CD4-positive, alpha-beta T cell treated with Interleukin-15 for 1 hour (primary cell): Measurements from ENCODE around the gene MRPL28.
A peak's percentile ranks its signal among the peaks of the same experiment; 100 is the strongest.
"Not testable (repeated sequence)": the region's sequence is repeated elsewhere in the genome, so short reads cannot be mapped to it uniquely, and the experiment has no call there.

Experiments
- DNase-seq: peaks from one replicate; pipeline ENCODE4 v3.0.0-alpha.2; 2020

MRPL28 gene

DNA sequence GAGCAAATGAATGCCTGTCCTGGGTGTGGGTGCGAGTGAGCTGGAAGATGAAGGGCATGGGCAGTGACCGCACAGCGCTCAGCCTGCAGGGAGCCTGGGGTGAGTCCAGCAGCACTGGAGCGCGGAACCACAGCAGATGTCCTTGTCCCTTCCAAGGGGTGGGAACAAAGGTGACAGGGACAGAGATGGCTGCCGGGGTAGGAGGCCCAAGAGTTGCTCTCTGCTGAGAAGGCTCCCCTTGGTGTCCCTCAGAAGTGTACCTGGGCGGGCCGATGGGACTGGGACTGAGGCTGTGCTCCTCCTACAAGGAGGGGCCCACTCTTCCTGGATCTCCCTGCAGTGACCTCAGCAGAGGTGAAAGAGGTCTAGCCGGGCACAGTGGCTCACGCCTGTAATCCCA lies 19.0 kb upstream of the MRPL28 start:
- no peak for DNase-seq

DNA sequence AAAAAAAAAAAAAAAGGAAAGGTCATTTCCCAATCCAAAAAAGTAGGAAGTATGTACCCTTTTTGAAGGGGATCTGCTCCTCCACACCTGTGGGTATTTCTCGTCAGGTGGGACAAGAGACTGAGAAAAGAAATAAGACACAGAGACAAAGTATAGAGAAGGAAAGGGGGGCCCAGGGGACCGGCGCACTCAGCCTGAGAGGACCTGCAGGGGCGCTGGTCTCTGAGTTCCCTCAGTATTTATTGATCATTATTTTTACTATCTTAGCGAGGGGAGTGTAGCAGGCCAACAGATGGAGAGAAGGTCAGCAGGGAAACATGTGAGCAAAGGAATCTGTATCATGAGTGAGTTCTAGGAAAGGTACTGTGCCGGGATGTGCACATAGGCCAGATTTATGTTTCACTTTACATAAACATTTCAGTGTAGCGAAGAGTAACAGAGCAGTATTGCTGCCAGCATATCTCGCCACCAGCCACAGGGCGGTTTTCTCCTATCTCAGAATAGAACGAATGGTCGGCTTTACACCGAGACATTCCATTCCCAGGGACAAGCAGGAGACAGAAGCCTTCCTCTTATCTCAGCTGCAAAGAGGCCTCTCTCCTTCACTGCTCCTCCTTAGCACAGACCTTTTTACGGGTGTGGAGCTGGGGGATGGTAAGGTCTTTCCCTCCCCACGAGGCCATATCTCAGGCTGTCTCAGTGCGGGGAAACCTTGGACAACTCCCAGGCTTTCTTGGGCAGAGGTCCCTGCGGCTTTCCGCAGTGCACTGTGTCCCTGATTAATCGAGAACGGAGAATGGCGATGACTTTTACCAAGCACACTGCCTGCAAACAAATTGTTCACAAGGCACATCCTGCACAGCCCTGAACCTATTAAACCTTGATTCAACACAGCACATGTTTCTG lies 17.7 kb upstream of the MRPL28 start:
- not testable (repeated sequence) for DNase-seq

DNA sequence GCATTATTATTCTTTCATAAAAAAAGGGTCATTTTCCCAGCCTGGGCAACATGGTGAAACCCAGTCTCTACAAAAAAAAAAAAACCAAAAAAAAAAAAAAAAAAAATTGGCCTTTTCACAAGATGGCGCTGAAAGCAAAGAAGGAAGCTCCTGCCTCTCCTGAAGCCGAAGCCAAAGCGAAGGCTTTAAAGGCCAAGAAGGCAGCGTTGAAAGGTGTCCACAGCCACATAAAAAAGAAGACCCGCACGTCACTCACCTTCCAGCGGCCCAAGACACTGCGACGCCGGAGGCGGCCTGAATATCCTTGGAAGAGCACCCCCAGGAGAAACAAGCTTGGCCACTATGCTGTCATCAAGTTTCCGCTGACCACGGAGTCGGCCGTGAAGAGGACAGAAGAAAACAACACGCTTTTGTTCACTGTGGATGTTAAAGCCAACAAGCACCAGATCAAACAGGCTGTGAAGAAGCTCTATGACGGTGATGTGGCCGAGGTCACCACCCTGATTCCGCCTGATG lies 16.4 kb upstream of the MRPL28 start:
- no peak for DNase-seq

DNA sequence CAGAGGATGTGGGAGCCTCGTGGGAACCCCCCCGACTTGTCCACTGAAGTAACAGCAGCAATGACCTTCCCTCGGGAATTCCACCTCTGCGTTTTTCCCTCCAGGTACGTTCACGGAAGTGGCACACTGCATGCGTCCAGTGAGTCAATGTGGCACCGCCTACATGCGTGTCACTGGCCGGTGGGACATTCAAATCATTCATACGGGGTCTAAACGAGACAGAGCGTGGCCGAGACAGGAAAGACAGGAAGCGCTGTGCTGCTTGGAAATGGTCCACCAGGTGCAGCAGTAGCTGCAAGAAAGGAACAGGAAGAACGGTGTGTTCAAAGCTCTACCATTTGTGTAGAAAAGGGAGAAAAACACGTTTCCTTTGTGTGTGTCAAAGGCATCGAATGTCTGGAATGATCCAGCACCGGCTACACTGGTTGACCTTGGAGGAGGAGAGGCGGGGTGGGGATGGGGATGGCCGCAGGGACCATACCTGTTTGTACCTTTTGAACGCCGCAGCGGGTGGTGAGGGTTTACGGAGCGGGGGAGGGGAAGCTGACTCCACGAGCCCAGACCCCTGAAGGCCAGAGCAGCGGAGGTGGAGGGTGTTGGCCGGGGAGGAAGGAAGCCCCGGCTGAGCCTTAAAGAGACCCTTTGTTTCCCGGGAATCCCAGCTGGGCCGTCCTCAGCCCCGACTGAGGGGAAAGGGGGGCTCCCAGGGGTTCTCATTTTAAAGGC lies 13.2 kb upstream of the MRPL28 start:
- DNase-seq = peak; percentile 44

DNA sequence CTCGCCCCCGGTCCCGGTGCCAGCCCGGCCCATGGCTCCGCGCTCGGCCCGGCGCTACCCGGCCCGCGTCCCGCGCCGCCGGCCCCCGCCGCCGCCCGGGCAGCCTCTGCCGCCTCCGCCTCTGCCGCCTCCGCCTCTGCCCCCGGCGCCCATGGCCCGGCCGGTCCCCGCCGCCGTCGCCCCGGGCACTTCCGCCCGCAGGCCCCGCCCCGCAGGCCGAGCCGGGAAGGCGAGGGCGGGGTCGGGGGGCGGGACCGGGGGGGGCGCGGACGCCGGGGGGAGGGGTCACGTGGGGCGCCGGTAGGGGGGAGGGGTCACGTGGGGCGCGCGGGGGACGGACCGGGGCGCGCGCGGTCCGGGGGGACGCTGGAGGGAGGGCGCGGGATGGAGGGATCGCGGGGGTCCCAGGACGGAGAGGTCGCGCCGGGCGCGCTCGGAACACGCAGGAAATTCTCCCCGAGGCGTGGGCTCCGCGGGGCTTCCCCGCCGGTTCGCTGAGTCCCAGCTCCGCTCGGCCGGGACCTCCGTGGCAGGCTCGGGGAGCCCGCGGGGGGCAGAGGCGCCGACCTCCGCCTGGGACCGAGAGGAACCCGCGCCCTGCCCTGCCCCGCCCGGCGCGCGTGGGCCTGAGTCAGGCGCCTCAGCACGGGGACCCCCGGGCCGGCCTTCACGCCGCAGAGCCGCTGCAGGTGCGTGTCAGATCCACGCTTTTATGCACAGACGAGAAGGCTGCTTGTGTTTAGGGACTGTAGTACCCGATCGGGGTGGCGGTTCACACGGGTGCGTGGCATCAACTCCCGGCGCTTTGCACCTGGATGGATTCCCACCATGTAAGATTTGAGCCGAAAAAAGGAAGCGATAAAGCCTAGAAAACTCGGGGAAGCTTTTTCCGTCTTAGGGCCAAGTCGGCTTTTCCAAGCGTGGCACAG lies 11.7 kb upstream of the MRPL28 start, which contains the start of gene PGAP6:
Gene PGAP6 (minus strand): TSS at position 190 of the 929 bp plus-strand sequence. CDS start 157 bp downstream, at position 33.
- DNase-seq = peak; percentile 60

DNA sequence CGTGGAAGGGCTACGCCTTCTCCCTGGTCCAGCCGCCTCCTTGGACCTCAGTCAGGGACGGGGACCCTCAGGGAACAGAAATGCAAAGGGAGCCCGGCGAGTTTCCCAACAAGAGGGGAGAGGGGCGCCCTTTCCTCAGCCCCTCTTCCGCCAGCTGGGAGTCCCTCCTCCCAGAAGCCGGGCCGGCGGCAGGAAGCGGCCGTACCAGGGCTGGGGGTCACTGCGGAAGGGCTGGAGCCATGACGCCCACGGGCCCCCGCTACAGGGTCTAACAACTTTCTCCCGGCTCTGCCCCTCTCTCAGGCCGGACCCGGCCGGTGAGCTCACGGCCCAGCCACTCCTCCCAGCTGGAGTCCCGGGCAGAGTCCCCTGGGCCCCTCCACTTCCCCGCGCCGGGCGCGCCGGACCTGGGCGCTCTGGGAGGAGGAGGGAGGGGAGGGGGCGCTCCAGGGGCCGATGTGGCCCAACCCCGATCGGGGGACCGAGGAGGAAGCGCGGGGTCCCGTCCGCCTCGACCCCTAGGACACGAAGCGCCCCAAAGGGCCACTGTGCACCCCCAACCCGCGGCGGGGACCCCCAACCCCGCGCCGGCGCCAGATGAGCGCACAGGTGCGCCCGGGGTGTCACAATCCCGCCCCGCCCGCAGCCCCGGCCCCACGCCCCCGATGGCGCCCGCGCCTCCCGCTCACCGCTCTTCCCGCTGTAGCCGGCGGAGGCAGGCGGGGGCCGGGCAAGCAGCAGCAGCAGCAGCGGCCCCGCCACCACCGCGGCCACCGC lies 10.9 kb upstream of the MRPL28 start:
- DNase-seq = peak; percentile 37

DNA sequence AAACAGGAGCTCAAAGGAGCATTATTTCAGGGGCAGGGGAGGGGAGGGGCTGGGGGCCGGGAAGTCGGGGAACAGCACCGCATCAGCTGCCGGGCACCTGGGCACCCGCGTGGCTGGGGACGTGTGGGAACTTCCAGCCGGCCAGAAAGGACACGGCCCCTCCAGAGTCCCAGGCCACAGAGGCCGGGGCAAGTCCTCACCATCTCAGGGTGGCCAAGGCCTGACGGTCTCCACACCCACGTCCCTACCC lies 10.3 kb upstream of the MRPL28 start:
- no peak for DNase-seq

DNA sequence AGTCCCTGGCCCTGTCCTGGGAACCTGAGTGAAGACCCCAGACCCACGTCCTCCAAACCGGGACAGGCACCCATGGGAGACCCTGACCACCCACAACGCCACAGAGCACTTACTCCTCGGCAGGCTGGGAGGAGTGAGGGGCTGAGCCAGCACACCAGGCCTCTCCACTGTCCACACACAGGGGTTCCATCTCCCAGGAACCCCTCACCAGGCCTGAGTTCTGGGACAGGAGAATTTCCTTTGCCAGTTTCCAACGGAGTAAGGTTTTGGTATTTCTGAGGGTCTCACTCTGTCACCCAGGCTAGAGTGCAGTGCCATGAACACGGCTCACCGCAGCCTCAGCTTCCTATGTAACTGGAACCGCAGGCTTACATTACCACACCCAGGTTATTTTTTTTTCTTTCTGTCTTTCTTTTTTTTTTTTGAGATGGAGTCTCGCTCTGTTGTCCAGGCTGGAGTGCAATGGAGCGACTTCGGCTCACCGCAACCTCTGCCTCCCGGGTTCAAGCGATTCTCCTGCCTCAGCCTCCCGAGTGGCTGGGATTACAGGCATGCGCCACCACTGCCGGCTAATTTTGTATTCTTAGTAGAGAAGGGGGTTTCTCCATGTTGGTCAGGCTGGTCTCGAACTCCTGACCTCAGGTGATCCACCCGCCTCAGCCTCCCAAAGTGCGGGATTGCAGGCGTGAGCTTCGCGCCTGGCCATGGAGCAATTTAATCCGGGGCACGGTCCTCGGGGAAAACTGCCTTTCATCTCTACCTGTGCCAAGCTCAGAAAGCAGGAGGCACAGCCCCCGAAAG lies 9.8 kb upstream of the MRPL28 start:
- DNase-seq = no peak

DNA sequence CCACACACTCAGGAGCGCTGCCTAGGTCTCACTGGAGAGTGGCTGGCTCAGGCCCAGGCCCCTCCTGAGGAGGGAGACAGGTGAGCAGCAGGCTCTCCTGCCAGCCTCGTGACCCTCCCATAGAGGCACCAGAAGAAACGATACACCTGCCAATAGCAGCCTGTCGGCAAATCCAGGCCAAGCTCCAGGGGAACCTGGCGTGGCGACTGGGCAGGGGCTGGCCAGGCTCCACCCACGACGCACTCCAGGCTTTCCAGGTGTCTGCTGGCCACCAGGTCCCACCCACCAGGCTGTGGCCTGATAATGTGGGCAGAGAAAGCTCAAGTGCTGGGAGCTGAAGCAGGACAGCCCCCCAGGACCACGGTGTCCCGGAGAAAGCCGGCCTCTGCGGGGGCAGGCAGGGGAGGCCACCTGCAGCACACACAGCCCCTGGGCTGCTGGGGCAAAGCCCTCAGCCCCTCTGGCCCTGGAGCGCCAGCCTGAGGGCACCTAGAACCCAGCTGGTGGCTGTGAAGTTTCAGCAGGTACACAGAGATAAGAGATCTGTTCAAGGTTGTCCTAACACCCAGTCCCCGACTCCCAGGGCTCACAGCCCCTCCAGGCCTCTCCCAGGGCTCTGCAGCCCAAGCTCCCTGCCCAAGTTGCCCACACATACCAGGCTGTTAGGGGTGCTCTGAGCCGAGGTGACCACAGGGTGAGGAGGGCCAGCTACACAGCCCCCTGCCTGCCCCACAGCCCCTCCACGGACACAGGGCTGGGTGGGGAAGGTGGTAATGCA lies 9.0 kb upstream of the MRPL28 start:
- DNase-seq = no peak

DNA sequence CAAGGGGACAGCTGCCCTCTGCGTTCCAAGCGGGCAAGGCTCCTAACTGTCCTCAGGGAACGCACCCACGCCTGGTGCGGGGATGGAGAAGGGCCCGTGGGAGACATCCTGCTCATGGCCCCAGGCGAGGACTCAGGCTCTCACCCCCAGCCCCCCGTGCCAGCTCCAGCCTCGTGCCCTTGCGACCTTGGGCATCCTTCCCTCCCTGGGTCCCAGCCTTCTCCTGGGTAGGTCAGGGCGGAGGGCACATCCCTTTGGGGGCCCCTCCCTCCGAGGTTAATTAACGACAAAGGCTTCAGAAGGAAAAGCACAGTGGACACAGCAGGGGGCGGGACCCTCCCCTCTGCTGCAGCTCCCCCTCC lies 8.5 kb upstream of the MRPL28 start:
- no peak for DNase-seq

DNA sequence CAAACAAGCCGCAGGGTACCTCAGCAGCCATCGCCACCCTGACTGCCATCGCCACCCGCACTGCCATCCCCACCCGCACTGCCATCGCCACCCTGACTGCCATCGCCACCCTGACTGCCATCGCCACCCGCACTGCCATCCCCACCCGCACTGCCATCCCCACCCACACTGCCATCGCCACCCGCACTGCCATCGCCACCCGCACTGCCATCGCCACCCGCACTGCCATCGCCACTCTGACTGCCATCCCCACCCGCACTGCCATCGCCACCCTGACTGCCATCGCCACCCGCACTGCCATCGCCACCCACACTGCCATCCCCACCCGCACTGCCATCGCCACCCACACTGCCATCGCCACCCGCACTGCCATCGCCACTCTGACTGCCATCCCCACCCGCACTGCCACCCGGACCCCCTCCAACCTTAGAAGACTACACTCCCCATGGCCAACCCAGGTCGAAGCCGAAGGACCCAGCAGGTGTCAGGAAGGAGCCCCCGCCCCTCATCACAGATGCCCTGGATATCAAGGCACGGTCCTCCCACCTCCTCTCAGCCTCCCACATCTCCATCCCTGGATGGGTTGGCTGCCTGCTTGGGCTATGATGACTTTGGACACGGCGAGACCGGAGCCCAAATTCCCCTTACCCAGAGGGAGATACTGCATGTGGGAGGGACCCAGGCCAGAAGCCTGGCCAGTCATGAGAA lies 7.9 kb upstream of the MRPL28 start:
- not testable (repeated sequence) for DNase-seq

DNA sequence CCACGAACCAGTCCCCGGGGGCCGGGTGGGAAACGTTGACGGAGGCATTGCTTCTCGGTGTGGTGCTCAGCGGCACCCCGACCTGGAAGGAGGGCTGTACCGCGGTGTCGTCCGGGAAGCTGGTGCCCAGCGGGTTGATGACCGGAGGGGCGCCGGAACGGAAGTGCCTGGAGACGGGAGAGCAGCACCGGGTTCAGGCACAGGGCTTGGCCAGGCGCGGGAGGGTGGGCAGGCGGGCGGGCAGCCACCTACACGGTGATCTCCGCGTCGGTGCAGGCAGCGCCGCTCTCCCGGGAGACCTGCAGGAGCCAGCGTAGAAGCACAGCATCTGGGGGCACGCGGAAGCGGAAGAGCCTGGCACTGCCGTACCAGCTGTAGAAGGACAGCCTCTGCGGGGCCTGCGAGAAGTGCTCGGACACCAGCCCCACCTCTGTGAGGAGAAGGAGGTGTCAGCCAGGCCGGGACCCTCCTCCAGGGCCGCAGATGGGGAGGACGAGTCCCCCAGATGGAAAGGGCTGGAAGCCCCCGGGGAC lies 7.1 kb upstream of the MRPL28 start:
- DNase-seq = no peak

DNA sequence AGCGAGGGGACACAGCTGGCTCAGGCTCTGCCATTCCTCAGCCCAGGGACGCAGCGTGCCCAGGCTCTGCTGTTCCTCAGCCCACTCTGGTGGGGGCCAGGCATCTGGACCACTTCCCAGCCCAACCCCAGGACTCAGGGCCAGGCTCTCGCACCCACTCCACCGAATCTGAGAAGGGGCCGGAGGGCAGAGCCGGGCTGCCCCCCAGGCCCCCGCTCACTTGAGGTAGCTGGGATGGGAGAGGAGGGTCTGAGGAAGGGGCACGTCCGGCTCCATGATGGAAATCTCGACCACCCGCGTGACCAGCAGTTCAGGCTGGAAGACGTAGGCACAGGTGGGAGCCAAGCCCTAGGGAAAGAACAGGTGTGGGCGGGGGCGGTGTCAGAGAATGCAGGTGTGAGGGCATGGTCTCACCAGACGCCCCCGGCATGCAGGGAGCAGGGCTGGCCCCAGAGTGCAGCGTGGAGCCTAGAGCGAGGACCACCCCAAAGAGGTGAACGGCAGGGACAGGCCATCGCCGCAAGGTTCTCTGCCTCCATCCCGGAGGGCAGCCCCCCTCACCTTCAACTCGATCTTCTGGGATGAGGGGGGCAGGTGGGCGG lies 6.6 kb upstream of the MRPL28 start:
- no peak for DNase-seq

DNA sequence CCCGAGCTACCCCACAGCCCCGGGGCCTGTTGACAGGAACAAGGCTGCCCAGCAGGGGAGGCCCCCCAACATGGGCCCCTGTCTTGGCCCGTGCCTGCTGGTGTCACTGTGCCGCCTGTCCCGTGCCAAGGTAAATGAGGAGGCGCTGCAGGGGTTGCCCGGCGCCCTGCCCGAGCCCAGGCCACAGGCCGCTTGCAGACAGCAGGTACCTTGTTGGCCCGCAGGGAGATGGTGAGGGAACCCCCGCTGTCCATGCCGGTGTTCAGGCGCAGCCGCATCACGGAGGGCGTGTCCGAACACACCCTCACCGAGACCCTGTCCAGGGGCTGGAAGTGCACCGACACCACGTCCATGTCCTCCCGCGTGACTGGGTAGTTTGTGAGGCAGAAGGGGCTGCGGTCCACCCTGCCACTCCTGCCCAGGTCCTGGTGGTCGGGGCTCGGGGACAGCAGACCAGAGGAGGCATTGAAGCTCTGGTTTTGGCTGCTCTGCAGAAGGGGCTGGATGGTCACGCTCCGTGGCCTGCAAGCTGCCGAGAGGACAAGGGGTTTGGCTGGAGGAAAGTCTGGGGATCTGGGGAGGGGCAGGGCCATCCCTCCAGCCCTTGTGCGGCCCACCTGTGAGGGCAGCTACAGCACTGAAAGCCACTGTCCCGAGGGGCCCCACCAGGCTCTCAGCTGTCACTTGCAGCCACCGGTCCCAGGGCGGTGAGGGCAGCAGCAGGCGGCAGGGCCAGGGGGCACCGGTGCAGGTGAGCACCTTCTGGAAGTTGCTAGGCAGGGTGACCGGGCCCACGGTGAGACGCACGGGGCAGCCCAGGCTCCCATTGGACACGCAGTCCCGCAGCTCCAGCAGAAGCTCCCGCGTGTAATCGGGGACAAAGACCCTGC lies 5.8 kb upstream of the MRPL28 start:
- DNase-seq = no peak

DNA sequence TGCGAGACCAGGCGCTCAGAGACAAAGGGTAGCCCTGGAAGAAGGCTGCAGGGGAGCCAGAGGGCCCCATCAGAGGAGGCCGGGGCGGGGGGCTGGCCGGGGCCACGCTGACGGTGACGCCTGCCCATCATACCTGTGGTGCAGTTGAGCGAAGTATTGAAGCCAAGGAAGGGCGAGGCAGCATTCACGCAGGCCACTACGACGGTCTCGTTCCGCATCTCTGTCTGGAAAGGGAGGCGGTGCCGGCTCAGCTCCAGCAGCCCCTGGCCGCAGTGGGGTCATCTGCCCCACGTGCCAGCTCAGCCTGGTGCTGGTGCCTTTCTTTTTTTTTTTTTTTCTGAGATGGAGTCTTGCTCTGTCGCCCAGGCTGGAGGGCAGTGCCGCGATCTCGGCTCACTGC lies 4.9 kb upstream of the MRPL28 start:
- DNase-seq = no peak

DNA sequence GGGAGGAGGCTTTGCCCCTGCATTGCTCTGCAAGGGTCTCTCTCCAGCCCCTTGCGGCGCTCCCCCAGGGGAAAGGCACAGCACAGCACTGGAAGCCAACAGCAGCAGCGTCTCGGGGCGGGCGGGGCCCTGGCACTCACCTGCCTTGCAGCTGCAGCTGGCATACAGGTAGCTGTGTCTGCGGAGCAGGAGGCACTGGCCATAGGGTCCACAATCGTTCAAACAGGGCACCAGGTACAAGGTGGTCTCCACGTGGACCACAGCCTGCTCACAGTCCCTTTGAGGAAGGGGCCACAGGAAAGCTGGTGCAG lies 4.2 kb upstream of the MRPL28 start:
- no peak for DNase-seq

DNA sequence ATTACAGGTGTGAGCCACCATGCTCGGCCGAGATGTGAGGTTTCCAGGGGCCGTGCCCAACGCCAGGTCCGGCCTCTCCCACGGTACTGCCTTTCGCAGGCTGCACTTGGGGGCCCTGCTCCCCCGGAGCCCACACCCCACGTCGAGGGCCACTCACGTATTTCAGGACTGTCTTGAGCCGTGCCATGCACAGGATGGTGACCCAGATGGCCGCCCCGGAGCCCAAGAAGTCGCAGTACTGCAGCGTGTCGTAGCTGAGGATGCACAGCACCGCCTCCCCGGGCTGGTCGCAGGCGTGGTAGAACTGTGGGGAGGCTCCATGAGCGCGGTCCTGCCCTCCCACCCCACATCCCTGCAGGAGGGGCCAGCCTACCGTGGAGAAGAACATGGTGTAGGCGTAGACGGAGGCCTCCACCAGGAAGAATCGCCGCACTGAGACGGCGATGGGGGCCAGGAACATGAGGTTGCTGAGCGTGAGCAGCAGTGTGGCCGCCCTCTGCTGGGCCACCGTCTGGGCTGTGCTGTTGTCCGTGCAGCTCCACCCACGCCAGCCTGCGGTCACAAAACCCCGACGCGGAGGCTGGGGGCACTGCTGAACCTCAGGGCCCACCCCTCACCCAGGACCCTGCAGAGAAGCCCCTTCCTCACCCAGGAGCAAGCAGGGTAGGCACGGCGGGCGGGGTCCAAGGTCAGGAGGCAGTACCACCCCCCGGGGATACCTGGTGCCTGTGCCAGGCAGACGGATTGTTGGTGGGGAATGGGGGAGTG lies 3.7 kb upstream of the MRPL28 start:
- DNase-seq = no peak
